SK-N-SH (cell line): ENCODE data around the gene HIPK2.

Experiments
- CTCF ChIP-seq: fragments of 200-600 bp; sonication (generic); IDR thresholded peaks from 2 replicates; pipeline ENCODE4 v1.6.1; 2017; ENCODE audit warnings: antibody characterized with exemption, mild to moderate bottlenecking, moderate library complexity
- EP300 ChIP-seq, 2 experiments: IDR thresholded peaks; 2 replicates each; pipeline versions ENCODE4 v1.4.0 to v1.6.1; 2012; ENCODE audit warnings: borderline replicate concordance in 1 of 2, low read depth in 1 of 2, low read length in 1 of 2
- EZH2phosphoT487 ChIP-seq: fragments of 200-600 bp; sonication (generic); IDR thresholded peaks from 2 replicates; pipeline ENCODE4 v1.6.1; 2017; ENCODE audit warnings: low read depth, mixed run types, mild to moderate bottlenecking, antibody characterized with exemption, moderate library complexity, borderline replicate concordance
- FOXJ3 ChIP-seq: sonication (generic); formaldehyde crosslinking; IDR thresholded peaks from 2 replicates; pipeline ENCODE4 v1.5.1; 2020; ENCODE audit warnings: mild to moderate bottlenecking, missing genetic modification reagents
- MAX ChIP-seq: IDR thresholded peaks from 2 replicates; pipeline ENCODE4 v1.4.0; 2012; ENCODE audit warnings: low read depth
- MXI1 ChIP-seq: IDR thresholded peaks from 2 replicates; pipeline ENCODE4 v1.6.1; 2012; ENCODE audit warnings: mild to moderate bottlenecking, low read depth, low read length, improper control_type of control experiment
- NFIC ChIP-seq: IDR thresholded peaks from 2 replicates; pipeline ENCODE4 v1.4.0; 2012; ENCODE audit warnings: borderline replicate concordance
- RFX5 ChIP-seq: IDR thresholded peaks from 2 replicates; pipeline ENCODE4 v1.6.1; 2012; ENCODE audit warnings: mild to moderate bottlenecking, improper control_type of control experiment, low read length
- SMC3 ChIP-seq: IDR thresholded peaks from 2 replicates; pipeline ENCODE4 v1.6.1; 2012; ENCODE audit warnings: low read depth, low read length, improper control_type of control experiment
- TCF12 ChIP-seq: IDR thresholded peaks from 2 replicates; pipeline ENCODE4 v1.4.0; 2012
- ZBTB33 ChIP-seq: IDR thresholded peaks from 2 replicates; pipeline ENCODE4 v1.4.0; 2012; ENCODE audit warnings: low read depth, borderline replicate concordance
- TF ChIP-seq, protein P1 (sequence below): IDR thresholded peaks from 2 replicates; pipeline ENCODE4; 2012
- TF ChIP-seq, protein P2 (sequence below): IDR thresholded peaks from 2 replicates; pipeline ENCODE4 v1.4.0; 2012; ENCODE audit warnings: low read depth, borderline replicate concordance

DNA sequence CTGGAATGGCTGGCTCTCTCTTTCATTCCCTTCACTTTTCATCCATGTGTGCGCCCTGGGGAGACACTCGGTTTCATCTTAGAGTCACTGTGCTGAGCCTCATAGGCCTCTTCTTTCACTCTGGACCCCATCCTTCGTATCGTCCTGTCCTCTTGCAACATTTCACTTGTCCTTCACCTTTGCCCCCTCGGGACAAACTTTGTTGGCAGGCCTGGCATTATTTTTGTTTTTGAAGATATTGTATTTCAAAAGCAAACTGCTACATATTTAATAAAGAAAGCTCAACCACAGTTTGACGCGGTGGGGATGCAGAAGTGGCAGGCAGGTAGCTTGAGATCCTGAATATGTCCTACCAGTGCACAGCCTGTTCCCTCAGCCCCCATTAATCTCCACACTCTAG is 36.6 kb downstream of the HIPK2 start:
- TF ChIP-seq CTCF (no peak), EP300 (IDR thresholded peaks at IDR 0.05; ENCODE audit: borderline replicate concordance in 1 of 2, low read depth in 1 of 2, low read length in 1 of 2) (no peak), FOXJ3 (no peak), MAX (no peak), RFX5 (no peak), MXI1 (no peak), EZH2phosphoT487 (no peak), NFIC (no peak), ZBTB33 (no peak), TCF12 (no peak), SMC3 (no peak)
- TF ChIP-seq, protein P1, sequence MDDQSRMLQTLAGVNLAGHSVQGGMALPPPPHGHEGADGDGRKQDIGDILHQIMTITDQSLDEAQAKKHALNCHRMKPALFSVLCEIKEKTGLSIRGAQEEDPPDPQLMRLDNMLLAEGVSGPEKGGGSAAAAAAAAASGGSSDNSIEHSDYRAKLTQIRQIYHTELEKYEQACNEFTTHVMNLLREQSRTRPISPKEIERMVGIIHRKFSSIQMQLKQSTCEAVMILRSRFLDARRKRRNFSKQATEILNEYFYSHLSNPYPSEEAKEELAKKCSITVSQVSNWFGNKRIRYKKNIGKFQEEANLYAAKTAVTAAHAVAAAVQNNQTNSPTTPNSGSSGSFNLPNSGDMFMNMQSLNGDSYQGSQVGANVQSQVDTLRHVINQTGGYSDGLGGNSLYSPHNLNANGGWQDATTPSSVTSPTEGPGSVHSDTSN: no peak
- TF ChIP-seq, protein P2, sequence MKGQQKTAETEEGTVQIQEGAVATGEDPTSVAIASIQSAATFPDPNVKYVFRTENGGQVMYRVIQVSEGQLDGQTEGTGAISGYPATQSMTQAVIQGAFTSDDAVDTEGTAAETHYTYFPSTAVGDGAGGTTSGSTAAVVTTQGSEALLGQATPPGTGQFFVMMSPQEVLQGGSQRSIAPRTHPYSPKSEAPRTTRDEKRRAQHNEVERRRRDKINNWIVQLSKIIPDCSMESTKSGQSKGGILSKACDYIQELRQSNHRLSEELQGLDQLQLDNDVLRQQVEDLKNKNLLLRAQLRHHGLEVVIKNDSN: no peak
